NCI-H226 (cell line): Measurements from ENCODE around the gene SPIRE2.

Experiments
- DNase-seq: peaks from one replicate; pipeline ENCODE4 v3.0.0-alpha.2; 2015

The SPIRE2 gene

DNA sequence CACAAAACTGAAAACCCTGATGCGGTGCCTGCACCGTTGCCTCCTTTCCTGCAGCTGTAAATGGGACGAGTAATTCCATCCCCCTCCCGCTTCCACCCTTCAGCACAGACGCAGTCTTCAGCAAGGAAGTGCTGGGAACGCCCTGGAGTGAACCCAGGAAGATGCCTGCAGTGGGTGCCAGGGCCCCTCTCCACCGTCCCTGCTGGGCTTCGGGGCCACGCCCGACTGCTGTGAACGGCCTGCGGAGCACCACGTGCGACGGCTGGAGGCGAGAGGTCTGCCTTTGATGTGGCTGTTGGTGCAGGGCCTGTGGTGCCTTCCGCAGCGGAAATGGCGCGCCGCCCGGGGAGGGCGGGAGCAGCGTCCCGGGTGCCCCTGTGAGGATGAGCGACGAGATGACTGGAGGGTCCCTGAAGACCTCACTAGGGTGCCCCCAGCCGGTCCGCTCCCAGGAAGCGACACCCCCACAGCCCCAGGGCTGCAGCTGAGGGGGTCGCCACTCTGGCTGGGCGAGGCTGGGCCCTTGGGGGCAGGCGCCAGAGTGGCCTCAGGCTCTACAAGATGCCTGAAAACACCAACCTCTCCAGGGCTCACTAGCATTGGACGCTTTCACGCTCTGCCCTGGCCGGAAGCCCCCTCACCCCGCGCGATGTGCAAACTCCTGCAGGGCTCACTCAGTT lies 89.6 kb downstream of the SPIRE2 start:
- DNase-seq: peak; percentile 91

DNA sequence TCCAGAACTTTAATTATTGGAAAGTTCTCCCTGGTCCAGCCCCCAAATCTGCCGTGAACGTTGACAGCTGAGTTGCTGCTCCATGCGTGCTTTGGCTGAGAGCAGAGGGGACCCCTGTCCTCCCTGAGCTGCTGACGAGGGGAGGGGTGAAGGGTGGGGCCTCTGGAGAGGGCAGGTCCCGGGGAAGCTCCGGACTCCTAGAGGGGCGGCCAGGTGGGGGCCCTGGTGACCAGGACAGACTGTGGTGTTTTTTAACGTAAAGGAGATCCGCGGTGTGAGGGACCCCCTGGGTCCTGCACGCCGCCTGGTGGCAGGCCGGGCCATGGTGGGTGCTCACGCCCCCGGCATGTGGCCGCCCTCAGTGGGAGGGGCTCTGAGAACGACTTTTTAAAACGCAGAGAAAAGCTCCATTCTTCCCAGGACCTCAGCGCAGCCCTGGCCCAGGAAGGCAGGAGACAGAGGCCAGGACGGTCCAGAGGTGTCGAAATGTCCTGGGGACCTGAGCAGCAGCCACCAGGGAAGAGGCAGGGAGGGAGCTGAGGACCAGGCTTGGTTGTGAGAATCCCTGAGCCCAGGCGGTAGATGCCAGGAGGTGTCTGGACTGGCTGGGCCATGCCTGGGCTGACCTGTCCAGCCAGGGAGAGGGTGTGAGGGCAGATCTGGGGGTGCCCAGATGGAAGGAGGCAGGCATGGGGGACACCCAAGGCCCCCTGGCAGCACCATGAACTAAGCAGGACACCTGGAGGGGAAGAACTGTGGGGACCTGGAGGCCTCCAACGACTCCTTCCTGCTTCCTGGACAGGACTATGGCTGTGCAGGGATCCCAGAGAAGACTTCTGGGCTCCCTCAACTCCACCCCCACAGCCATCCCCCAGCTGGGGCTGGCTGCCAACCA lies 90.4 kb downstream of the SPIRE2 start, which contains the start of gene MC1R:
TSS of gene MC1R (plus strand) at position 410 of the 895 bp plus-strand sequence. CDS start at position 807, 397 bp downstream.
- no peak for DNase-seq

DNA sequence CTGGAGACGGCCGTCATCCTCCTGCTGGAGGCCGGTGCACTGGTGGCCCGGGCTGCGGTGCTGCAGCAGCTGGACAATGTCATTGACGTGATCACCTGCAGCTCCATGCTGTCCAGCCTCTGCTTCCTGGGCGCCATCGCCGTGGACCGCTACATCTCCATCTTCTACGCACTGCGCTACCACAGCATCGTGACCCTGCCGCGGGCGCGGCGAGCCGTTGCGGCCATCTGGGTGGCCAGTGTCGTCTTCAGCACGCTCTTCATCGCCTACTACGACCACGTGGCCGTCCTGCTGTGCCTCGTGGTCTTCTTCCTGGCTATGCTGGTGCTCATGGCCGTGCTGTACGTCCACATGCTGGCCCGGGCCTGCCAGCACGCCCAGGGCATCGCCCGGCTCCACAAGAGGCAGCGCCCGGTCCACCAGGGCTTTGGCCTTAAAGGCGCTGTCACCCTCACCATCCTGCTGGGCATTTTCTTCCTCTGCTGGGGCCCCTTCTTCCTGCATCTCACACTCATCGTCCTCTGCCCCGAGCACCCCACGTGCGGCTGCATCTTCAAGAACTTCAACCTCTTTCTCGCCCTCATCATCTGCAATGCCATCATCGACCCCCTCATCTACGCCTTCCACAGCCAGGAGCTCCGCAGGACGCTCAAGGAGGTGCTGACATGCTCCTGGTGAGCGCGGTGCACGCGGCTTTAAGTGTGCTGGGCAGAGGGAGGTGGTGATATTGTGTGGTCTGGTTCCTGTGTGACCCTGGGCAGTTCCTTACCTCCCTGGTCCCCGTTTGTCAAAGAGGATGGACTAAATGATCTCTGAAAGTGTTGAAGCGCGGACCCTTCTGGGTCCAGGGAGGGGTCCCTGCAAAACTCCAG lies 91.5 kb downstream of the SPIRE2 start:
- no peak for DNase-seq

DNA sequence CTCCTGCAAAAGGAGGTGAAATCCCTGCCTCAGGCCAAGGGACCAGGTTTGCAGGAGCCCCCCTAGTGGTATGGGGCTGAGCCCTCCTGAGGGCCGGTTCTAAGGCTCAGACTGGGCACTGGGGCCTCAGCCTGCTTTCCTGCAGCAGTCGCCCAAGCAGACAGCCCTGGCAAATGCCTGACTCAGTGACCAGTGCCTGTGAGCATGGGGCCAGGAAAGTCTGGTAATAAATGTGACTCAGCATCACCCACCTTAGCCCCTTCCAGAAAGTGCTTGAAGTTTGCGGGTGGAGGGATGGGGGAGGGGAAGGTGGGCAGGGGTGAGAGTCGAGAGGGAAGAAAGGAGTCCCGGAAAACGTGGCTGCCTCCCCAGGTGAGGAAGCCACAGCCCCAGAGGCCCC lies 92.4 kb downstream of the SPIRE2 start:
- DNase-seq: no peak
